GM12873 (cell line): ENCODE data around the gene SHROOM2.

ENCODE experiments used
- CTCF ChIP-seq: IDR thresholded peaks from 2 replicates; pipeline ENCODE4 v1.5.1; 2012; ENCODE audit warnings: low read depth, mild to moderate bottlenecking, moderate library complexity, low read length, control low read depth; ENCODE audit not compliant: insufficient read depth; ENCODE audit errors: missing control alignments

Gene SHROOM2

GRCh38 chrX:9805956-9806355 lies 19.7 kb downstream of the SHROOM2 start:
- TF ChIP-seq CTCF, result no peak

GRCh38 chrX:9807355-9808182 lies 21.3 kb downstream of the SHROOM2 start:
- TF ChIP-seq CTCF, result no peak

DNA sequence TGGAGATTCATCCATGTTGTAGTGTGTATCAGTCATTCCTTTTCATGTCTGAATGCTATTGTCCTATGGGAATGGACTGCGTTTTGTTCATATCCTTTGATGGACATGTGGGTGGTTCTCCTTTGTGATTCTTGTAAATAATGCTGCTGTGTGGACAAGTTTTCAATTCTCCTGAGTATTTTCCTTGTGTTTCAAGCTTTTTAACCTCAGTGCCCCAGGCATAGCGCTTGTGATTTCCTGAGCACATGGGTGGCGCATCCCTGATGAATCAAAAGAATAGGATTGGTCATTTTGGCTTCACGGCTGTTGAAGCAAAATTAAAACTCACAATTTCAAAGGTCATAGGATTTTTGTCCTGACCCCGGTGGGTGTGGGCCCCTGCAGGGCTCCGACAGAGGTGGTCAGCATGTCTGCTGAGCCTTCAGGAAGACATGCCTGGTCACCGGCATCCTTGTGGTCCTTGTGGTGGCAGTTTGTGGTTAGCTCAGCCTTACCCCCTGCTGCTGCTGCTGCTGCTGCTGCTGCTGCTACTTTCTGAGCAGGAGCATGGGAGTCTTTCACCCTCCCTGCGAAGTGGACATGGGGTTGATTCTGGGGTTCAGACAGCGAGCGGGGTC lies 30.0 kb downstream of the SHROOM2 start:
- no peak for TF ChIP-seq CTCF

DNA sequence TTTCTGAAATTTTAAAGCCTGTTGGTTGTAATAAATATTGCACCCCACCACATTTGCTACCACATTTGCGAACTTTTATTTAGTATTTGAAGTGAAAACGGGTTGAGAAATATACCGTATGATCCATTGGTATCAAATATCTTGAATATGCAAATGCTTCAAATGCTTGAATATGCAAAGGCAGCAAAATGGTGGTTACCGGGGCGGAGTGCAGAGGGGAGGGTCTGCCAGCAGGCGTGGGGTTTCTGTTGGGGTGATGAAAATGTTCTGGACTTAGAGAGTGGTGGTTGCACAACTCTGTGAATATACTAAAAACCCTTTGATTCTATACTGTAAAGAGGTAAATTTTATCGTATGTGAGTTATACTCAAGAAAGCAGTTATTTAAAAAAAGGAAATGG lies 35.3 kb downstream of the SHROOM2 start:
- TF ChIP-seq CTCF, result no peak

- TF ChIP-seq CTCF, result no peak
Observed at GRCh38 chrX:9824554-9824953, 38.3 kb downstream of the SHROOM2 start.

- no peak for TF ChIP-seq CTCF
Observed at GRCh38 chrX:9825129-9825790, 39.0 kb downstream of the SHROOM2 start.

GRCh38 chrX:9825966-9826365 lies 39.7 kb downstream of the SHROOM2 start:
- no peak for TF ChIP-seq CTCF
